Measurements from ENCODE around the gene YWHAB.

The YWHAB gene

GRCh38 chr20:44950368-44950767, 64.9 kb downstream of the YWHAB start:
- DNase-seq (ENCODE audit: low read depth, low spot score) = no peak

GRCh38 chr20:44952731-44953130, 67.2 kb downstream of the YWHAB start:
- DNase-seq (ENCODE audit: low read depth, low spot score) = no peak

DNA sequence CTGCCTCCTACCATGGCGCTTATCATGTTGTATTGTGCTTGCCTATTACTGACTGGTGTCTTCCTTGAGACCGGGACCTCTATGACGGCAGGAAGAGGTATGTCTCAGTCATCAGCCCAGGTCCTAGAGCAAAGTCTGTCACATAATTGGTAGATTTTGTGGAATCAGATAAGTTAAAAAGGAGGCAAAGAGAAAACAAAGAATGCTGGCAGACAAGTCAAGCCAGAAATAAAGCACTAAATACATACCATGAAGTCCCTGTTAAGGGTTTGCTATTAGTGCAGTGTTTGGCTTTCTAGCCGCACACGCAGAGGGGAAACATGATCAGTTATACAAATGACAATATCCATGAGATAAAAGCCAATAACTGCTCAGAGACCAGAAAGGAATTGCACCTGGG, 68.7 kb downstream of the YWHAB start:
- DNase-seq (ENCODE audit: low read depth, low spot score) = no peak

- DNase-seq (ENCODE audit: low read depth, low spot score) = no peak
Measured at GRCh38 chr20:44955270-44955669, 69.8 kb downstream of the YWHAB start.

GRCh38 chr20:44956410-44956809, 70.9 kb downstream of the YWHAB start:
- DNase-seq (ENCODE audit: low read depth, low spot score) = no peak
